HK-2 (cell line): Measurements from ENCODE around the gene KRTAP12-3.
"Not testable (repeated sequence)": the region's sequence is repeated elsewhere in the genome, so short reads cannot be mapped to it uniquely, and the experiment has no call there.

ENCODE experiments used
- DNase-seq: peaks from one replicate; pipeline ENCODE4 v3.0.0-alpha.2; 2018; ENCODE audit not compliant: unreplicated experiment

The KRTAP12-3 gene

DNA sequence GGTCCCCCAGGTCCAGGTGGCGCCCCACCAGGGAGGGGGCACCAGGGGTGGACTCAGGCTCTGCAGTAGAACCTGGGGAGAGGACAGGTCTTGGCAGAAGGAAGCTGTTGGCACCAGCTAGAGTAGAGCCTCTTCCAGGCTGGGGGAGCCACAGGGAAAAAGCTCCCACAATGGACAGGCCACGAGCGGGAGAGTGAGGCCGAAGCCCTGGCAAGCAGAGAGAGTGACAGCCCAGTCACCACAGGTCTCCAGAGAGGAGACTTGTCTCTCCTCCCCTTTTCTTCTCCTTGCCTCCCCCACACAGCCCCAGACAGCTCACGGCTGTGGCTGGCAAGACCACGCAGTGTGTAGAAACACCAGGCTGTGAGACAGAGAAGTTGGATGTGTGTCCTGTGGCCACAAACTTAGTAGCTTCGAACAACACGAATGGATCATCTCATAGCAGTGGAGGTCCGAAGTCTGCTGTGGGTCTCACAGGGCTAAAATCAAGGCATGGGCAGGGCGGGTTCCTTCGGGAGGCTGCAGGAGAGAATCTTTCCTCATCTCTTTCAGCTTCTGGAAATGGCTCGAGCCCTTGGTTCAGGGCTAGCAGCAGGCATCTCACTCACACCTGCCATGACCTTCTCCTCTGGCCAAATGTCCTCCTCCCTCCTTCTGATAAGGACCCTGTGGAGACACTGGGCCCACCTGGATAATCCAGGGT is 6.6 kb upstream of the KRTAP12-3 start:
- no peak for DNase-seq

GRCh38 chr21:44653123-44653522 is 4.6 kb upstream of the KRTAP12-3 start:
- no peak for DNase-seq

DNA sequence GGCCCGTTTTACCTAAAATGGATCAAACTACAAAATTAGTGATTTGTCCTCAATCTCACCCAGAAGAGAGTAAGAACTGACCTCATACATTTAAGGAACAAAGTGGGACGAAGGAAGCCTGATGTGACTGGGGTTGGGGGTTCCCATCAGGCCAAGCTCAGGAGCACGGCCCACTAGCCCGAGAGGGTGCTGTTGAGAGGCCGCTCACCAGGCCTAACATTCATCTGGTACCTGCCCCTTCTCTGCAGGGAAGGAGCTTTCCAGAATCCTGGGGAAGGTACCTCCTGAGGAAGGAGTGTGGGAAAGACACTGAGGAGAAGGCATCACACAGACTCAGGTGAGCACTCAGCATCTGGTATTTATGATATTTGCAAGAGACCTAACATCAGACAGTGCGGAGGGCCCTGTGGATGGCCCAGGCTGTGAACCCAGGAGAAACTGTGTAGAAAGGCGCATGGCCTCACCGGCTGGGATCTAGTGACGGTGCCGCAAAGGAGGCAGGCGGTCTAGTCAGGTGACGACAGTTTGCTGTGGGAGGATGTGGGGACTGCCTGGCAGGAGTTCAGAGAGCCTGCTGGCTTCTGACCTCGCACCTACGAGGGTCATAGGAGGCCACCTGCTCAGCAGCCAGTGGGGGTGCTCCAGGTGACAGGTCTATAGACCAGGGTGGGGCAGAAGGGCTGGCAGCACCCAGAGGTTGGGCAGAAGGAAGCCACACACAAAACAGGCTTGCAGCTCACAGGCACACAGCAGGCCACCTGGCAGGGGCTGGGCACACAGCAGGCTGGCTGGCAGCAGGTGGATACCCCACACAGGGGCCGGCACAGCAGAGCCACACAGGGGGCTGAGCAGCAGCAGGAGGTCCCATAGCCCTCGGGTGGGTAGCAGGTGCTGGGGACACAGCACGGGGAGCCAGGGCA is 3.8 kb upstream of the KRTAP12-3 start:
- no peak for DNase-seq

DNA sequence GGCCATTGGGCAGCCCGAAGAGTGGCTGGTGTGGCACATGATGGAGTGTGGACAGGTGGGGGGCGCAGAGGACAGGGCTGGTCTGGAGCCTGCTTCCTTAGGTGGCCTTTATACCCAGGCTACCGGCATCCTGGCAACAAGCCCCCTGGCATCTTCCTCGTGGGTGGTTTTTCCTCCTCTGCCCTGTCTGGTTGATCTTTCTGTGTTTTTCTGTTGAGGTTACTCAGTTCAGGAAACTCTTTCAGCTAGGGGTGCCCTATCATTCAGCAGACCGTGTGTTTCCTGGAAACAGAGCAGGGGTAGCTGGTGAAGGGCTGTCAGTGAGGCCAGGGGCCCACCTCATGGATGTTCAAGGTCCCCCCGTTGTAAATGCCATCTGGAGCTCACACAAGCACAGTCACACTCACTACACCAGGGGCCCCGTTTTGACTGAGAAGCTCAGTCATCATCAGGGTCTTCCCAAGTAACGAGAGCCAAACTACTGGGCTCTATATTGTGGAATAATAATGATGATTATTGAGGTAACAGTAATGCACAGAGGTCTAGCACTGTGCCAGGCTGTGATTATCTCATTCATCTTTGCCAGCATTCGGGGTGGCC is 3.1 kb upstream of the KRTAP12-3 start, which contains the start of gene KRTAP12-4:
TSS of gene KRTAP12-4 (minus strand) at position 84 of the 600 bp plus-strand sequence. CDS start at position 39, 45 bp downstream.
- DNase-seq = no peak

GRCh38 chr21:44656868-44657267 is 864 bp upstream of the KRTAP12-3 start:
- DNase-seq = no peak

DNA sequence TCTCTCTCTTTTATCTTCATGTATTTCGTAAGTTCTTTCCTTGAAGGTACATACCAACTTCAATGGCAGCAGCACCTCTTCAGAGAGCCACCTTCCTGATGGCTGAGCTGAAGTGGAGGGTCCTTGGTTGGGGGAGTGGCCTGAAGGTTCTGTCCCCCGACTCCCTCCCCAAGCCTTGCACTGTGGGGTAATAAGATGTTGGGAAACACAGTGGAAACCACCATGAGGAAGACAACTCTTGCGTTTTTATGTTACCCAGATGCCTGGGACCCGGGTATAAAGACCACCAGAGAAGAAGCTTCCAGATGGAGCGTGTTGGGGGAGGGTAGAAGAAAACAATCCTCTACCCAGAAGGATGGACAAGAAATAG is 794 bp downstream of the KRTAP12-3 start:
- DNase-seq = no peak

GRCh38 chr21:44658913-44659595 is 1.3 kb downstream of the KRTAP12-3 start:
- no peak for DNase-seq

DNA sequence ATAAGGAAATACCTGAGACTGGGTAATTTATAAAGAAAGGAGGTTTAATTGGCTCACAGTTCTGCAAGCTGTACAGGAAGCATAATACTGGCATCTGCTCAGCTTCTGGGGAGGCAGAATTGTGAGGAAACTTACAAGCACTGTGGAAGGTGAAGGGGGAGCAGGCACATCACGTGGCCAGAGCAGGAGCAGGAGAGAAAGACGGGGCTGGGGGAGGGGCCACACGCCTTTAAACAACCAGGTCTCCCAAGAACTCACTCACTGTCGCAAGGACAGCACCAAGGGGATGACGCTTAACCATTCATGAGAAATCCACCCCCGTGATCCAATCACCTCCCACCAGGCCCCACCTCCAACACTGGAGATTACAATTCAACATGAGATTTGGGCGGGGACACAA is 3.8 kb downstream of the KRTAP12-3 start:
- DNase-seq = not testable (repeated sequence)

DNA sequence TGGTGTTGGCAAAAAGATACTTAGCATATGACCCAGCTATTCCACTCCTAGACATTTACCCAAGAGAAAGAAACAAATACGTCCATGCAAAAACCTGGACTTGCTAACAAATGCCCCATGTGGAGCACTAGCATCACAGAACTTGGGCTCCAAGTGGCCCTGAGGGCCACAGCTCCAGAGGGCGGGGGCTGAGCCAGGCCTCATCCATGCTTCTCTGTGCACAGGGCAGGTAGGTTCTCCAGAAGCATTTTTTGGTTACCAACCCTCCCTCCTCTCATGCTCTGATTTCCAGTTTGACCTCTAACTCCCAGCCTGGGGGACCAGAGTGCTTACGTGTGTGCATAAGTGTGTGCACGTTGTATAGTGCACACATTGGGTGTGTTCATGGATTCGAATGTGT is 7.0 kb downstream of the KRTAP12-3 start:
- no peak for DNase-seq

GRCh38 chr21:44666401-44667320 is 8.9 kb downstream of the KRTAP12-3 start, which contains the start of gene KRTAP12-2:
KRTAP12-2 (minus strand) TSS chr21:44666927; CDS start chr21:44666886, 41 bp downstream.
- DNase-seq = no peak

- DNase-seq = no peak
Measured at GRCh38 chr21:44667612-44668011, 9.9 kb downstream of the KRTAP12-3 start.

DNA sequence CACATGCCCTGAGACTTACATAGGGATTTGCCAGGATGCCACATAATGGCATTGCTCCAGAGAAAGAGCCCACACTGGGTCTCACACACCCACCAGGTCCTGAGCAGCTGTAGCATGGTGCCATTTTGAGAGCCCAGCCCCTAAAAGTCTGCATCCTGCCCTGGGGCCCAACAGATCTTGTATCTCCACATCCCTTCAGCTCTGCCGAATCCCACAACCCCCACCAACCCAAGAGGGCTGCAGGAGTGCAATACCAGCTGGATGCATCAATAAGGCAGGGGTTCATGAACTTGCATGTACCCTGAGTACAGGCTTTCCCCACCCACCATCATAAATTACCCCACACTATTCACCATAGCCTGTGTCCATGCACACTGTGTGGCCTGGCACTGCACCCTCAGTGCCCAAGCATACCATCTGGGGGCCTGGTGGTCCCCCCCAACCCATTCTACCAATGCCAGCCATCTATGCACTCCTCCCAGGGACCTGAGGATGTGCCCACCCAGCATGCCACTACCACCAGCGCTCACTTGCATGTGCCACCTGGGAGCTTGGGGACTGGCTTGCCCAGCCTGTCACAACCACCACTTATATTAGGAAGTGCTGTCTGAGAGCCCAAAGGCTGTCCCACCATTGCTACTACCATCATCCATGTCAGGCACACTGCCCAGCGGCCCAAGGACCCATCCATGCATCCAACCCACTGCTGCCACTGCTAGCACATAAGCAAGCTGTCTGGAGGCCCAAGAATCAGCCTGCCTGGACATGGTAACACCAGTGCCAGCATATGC is 13.1 kb downstream of the KRTAP12-3 start:
- DNase-seq = no peak

DNA sequence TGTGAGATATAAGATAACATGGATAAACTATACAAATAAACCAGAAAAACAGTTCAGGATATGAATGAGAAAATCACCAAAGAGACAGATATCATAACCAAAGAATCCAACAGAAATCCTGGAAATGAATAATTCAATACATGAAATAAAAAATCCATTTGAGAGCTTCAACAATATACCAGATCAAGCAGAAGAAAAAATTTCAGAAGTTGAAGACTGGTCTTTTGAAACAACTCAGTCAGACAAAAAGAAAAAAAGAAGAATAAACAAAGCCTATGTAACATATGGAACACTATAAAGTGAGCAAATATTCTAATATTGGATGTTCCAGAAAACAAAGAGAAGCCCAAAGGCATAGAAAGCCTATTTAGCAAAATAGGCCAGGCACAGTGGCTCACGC is 14.2 kb downstream of the KRTAP12-3 start:
- no peak for DNase-seq

GRCh38 chr21:44677881-44678280 is 20.1 kb downstream of the KRTAP12-3 start:
- DNase-seq = no peak

DNA sequence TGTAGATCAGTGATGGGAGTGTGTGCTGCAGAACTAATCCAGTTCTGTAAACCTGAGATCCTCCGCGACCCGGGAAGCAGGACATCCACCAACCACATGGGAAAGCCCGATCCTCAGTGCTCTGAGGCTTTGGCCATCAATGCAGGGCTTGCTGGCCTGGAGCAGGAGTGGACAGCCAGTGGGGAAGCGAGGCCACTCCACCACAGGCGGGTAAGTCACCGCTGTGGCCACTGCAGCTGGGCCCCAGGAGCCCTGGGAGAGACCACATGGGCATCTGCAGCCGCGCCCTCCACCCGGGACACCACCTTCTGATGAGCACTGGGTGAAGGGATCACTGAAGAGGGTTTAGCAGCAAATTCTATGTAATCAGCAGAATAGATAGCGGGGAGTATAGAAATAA is 23.4 kb downstream of the KRTAP12-3 start:
- DNase-seq = no peak

DNA sequence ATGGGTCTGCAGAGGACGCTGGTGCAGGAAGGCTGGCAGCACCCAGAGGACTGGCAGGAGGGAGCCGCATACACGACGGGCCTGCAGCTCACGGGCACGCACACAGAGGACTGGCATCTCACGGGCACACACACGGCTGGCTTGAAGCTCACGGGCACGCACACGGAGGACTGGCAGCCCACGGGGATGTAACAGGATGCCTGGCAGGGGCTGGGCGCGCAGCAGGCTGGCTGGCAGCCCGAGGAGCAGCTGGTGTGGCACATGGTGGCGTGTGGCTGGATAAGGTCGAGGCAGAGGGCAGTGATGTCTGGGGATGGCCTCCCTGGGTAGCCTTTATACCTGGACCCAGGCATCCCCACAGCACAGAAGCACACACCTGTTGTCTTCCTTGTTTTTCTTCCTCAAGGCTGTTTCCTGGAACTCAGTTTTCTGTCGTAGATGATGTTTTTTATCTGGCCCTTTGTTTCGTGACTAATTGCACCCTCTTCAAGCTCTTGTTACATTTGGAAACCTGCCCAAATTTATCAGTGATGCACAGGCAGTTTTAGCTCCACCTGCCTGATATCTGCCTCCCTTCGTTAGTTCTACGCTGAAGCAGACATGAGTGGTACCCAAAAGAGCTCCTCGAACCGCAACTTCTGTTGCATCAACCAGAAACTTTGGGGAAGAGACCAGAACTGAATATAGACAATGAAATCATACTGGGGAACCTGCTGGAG is 24.3 kb downstream of the KRTAP12-3 start, which contains the start of gene KRTAP12-1:
TSS of gene KRTAP12-1 (minus strand) at position 303 of the 719 bp plus-strand sequence. CDS start at position 263, 40 bp downstream.
- no peak for DNase-seq

GRCh38 chr21:44682580-44683151 is 24.9 kb downstream of the KRTAP12-3 start:
- no peak for DNase-seq

DNA sequence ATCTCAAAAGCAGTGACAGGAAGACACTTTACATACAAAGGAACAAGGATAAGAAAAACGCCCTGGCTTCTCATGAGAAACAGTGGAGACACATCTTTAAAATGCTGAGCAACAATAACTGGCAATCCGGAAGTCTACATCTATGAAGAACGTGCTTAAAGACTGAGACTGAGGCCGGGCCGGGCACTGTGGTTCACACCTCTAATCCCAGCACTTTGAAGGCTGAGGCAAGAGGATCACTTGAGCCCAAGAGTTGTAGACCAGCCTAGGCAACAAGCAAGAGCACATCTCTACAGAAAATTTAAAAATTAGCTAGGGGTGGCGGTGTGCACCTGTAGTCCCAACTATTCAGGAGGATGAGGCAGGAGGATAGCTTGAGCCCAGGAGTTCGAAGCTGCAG is 26.3 kb downstream of the KRTAP12-3 start:
- DNase-seq = no peak

GRCh38 chr21:44684483-44684882 is 26.8 kb downstream of the KRTAP12-3 start:
- DNase-seq = no peak
